ENCODE data around the gene FGFR2.

FGFR2 gene

DNA sequence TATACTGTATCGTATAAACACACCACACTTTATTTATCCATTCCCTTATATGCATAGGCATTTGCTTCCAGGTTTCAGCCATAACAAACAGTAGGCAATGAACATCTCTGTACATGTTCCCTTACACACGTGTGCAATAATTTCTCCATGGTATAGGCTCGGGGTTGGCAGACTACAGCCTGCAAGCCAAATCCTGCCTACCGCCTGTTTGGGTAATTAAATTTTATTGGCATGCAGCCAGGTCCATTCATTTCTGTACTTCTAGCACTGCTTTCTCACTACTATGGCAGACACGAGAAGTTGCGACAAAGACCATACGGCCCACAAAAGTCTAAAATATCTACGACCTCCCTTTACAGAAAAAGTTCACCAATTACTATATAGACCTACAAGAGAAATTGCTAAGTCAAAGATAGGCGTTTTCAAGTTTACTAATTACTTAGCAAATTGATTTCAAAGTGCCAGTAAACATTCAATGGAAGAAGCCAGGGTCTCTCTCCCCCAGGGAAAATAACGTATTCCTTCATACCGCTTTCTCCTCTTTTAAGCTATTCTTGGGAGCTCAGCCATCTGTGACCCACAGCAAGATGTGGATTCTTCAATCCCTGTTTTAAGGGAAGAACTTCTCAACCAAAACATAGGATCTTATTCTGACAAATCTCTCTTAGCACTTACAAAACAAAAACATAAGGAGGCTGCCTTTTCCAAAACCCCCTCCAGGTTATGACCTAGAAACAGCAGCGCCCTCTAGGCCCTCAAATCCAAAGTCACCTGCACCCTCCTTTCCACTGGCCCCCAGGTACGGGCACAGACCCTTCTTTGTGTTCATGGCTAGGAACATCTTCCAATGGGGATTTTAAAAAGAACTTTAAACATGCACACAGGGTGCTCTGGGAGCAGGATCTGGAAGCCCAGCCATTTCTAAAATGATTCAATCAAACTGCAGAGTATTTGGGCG lies 100.5 kb downstream of the FGFR2 start:
- H3K4me3 Mint-ChIP-seq = no peak overlapping the region
- no peaks in the 10 kb centered on the region for H3K36me3 Mint-ChIP-seq (ENCODE audit: low read depth)
- no peak for DNase-seq
- H3K9me3 Mint-ChIP-seq = no peaks in the 10 kb centered on the region
- no peaks in the 10 kb centered on the region for H3K4me1 Mint-ChIP-seq (ENCODE audit: low read depth)
- H3K27ac Mint-ChIP-seq = no peak overlapping the region
- H3K27me3 Mint-ChIP-seq = no peaks in the 10 kb centered on the region

DNA sequence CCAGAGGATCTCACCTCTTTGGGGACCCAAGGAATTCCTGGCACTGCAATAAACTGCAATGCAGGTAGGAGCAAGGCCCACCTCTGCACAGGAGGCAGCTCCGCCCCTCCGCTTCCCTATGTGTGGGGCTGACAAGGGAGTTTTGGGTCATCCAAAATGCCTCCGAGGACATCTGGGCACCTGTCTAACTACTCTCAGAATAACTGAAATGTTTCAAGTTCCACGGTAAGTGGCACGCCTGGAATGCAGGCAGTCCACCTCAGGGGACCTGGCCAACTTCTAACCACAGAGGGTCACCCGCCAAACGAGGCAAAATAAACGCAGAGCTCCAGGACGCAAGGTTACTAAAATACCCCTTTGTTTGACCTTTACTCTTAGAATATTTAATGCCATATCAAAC lies 102.5 kb downstream of the FGFR2 start:
- H3K36me3 Mint-ChIP-seq (ENCODE audit: low read depth) = no peaks in the 10 kb centered on the region
- no peak for DNase-seq
- H3K27ac Mint-ChIP-seq = no peak overlapping the region
- no peaks in the 10 kb centered on the region for H3K27me3 Mint-ChIP-seq
- H3K9me3 Mint-ChIP-seq = no peaks in the 10 kb centered on the region
- no peak overlapping the region for H3K4me3 Mint-ChIP-seq
- no peaks in the 10 kb centered on the region for H3K4me1 Mint-ChIP-seq (ENCODE audit: low read depth)

DNA sequence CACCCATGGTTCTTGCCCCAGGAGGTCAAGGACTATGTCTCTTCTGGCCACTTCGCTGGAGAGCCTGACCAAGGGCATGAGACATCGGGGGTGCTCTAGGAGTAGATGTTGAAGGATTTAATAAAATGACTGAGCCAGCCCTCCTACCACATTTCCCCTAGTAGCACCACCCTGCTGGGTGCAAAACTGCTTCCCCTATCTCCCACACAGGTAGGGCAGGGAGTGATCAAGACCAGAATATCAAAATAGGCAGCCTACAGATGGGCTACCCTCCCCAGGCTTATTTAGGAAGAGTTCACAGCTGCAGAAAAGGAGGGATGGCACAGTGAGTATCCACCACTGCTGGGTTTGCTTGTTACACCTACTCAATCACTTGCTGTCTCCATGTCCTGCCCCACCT lies 103.9 kb downstream of the FGFR2 start:
- Mint-ChIP-seq H3K27ac (no peak overlapping the region), H3K9me3 (no peaks in the 10 kb centered on the region), H3K36me3 (ENCODE audit: low read depth) (no peaks in the 10 kb centered on the region), H3K4me1 (ENCODE audit: low read depth) (no peaks in the 10 kb centered on the region), H3K4me3 (no peak overlapping the region), H3K27me3 (no peaks in the 10 kb centered on the region)
- DNase-seq = no peak

DNA sequence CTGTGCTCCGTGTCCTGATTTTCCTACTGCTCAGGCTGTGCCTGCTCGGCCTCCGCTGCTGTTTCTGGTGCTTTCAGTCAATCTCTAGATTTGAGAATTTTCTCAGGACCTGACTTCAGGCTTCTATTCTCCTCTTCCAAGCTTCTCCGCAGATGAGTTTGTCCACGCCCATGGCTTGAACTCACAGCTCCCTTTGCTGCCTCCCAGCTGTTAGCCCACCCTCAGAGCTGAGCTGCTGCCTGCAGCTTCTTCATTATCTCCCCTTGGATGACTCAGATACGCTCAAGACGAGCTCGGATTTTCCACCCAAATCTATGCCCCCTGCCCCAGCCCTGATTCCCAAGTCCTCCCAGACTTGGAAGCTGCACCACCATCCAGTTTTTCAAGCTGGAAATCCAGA lies 104.7 kb downstream of the FGFR2 start:
- no peak overlapping the region for H3K4me3 Mint-ChIP-seq
- H3K9me3 Mint-ChIP-seq = no peaks in the 10 kb centered on the region
- no peak for DNase-seq
- no peaks in the 10 kb centered on the region for H3K4me1 Mint-ChIP-seq (ENCODE audit: low read depth)
- no peaks in the 10 kb centered on the region for H3K27me3 Mint-ChIP-seq
- no peak overlapping the region for H3K27ac Mint-ChIP-seq
- no peaks in the 10 kb centered on the region for H3K36me3 Mint-ChIP-seq (ENCODE audit: low read depth)

DNA sequence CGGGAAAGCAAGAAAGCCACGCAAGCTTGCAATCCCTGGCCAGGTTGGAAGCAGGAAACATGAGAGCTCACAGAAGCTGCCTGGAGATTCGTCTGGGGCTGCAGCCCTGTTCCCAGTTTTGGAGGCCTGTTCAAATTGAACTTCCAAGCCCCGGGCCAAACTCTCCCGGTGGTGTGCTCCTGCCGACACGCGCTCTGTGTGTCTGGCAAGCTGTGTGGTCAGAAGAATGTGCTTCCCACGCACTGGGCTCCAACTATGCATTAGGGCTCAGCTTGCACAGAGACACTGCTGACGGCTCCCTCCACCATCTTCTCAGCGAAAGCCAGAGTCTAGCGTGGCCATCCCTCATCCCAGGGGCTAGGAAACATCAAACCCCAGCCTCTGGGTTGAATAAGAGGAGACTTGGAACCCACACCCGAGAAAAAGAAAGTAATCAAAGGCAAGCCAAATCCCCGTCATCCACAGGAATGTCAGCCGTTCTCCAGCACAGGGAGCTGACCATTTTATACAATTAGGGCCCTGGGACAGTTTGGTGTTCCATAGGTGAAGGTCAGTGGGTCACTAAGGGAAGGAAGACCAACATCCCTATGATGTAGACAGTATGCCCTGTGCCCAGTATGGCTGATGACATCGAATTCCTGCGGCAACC lies 107.2 kb downstream of the FGFR2 start:
- H3K4me1 Mint-ChIP-seq (ENCODE audit: low read depth) = no peaks in the 10 kb centered on the region
- H3K27me3 Mint-ChIP-seq = no peaks in the 10 kb centered on the region
- no peak overlapping the region for H3K4me3 Mint-ChIP-seq
- no peak for DNase-seq
- H3K9me3 Mint-ChIP-seq = no peaks in the 10 kb centered on the region
- H3K36me3 Mint-ChIP-seq (ENCODE audit: low read depth) = no peaks in the 10 kb centered on the region
- no peak overlapping the region for H3K27ac Mint-ChIP-seq

DNA sequence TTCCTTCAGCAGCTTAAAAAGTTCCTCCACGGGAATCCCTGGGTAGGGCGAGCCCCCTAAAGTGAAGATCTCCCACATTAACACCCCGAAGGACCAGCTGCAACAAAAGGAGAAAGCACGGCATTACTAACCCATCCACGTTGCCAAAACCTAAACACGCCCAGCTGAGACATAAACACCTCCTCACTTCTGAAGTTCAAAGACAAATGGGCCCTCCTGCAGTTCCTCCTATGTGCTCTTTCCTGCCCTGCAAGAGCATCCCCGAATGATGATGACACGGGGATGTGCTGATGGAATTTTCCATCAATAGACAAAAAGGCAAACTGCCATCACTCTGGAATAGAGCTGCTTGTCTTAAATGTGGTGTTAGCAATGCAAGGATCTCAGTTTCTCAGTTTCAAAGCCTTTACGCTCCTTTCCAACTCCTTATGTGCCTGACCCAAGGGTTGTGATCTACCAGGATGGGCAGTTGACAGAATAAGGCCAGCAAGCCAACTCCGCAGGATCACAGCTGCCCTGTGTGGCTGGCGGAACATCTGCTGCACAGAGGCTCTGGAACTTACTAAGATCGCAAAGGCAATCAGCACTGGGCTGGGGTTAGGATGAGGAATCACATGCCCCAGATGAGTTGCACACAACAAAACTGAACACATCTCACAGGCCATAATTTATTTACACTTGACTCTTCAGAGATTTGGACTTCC lies 112.7 kb downstream of the FGFR2 start:
- Mint-ChIP-seq H3K36me3 (ENCODE audit: low read depth) (no peaks in the 10 kb centered on the region), H3K9me3 (no peaks in the 10 kb centered on the region), H3K27ac (no peak overlapping the region), H3K4me1 (ENCODE audit: low read depth) (no peaks in the 10 kb centered on the region), H3K27me3 (no peaks in the 10 kb centered on the region), H3K4me3 (no peak overlapping the region)
- no peak for DNase-seq

DNA sequence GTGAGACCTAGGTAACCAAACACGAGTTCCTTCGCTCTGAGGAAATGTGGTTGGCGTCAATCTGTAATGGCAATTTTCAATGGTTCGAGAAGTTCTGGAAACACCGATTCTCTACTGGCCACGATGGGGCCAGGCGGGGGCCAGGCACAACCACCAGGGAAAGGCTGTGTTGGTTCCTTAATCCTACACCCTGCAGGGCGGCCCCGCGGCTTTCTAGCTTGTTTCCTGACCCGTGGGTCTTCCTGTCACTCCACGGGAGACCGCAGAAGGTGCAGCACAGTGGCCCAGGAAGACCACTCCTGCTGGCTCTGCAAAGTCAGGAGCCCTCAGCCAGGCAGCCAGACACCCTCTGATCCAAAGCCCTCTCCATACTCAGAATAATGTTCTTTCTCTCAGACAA lies 113.4 kb downstream of the FGFR2 start:
- H3K36me3 Mint-ChIP-seq (ENCODE audit: low read depth) = no peaks in the 10 kb centered on the region
- no peak overlapping the region for H3K27ac Mint-ChIP-seq
- H3K27me3 Mint-ChIP-seq = no peaks in the 10 kb centered on the region
- no peaks in the 10 kb centered on the region for H3K9me3 Mint-ChIP-seq
- no peaks in the 10 kb centered on the region for H3K4me1 Mint-ChIP-seq (ENCODE audit: low read depth)
- H3K4me3 Mint-ChIP-seq = no peak overlapping the region
- DNase-seq = no peak

DNA sequence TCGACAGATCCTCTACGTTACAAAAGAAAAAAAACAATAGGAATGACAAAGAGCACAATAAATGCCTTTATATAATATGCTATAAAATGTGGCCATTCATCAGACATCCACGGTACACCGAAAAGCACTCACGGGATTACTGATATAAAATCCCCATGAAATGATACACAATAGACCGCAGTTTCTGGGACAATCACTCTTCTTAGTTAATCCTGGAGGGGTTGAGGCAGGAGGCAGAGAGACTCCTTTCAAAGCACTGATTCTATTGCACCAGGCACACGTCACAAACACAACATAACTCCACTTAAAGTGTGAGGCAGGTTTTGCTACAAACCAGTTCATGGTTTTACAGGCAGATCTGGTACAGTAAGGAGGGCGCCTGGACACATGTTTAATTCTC lies 113.8 kb downstream of the FGFR2 start:
- no peaks in the 10 kb centered on the region for H3K4me1 Mint-ChIP-seq (ENCODE audit: low read depth)
- H3K9me3 Mint-ChIP-seq = no peaks in the 10 kb centered on the region
- H3K4me3 Mint-ChIP-seq = no peak overlapping the region
- DNase-seq = no peak
- H3K36me3 Mint-ChIP-seq (ENCODE audit: low read depth) = no peaks in the 10 kb centered on the region
- H3K27ac Mint-ChIP-seq = no peak overlapping the region
- H3K27me3 Mint-ChIP-seq = no peaks in the 10 kb centered on the region

DNA sequence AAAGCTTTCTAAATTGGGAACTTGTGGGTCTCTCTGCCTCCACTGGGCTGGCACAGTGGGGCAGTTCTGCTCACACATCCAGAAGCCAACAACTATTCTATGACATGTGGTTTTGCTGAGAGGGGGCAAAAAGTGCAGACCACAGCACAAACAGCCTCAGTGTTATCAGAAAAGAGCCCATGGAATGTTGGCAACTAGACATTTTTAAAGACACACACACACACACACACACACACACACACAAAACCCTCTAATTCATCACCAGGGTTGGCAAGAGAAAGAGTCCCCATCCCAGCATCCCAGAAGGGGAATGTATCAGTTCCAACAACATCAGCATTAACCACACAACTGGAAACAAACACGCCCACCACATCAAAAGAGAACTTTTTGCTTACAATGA lies 117.1 kb downstream of the FGFR2 start:
- H3K36me3 Mint-ChIP-seq (ENCODE audit: low read depth) = no peaks in the 10 kb centered on the region
- no peaks in the 10 kb centered on the region for H3K27me3 Mint-ChIP-seq
- no peak for DNase-seq
- no peak overlapping the region for H3K27ac Mint-ChIP-seq
- no peaks in the 10 kb centered on the region for H3K4me1 Mint-ChIP-seq (ENCODE audit: low read depth)
- H3K4me3 Mint-ChIP-seq = no peak overlapping the region
- no peaks in the 10 kb centered on the region for H3K9me3 Mint-ChIP-seq

DNA sequence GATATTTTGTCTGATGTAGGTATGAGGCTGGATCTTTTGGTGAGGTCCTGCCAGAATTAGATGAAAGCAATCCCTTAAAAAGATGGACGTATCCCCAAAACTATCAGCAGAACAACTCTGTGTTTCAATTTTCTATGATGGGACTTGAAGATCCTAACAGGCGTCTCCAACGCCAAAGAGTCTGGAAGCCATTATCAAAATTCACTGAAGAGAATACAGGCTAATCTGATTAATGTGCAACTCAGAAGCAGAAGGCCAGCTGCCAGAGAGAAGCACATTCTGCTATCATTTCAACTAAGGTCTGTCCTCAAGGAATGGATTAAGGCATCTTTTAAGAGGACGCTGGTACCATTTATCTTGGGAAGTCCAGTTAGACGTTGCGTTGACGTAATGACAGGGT lies 119.7 kb downstream of the FGFR2 start:
- Mint-ChIP-seq H3K9me3 (no peaks in the 10 kb centered on the region), H3K27me3 (no peaks in the 10 kb centered on the region), H3K4me1 (ENCODE audit: low read depth) (no peaks in the 10 kb centered on the region), H3K27ac (no peak overlapping the region), H3K4me3 (no peak overlapping the region), H3K36me3 (ENCODE audit: low read depth) (no peaks in the 10 kb centered on the region)
- no peak for DNase-seq

DNA sequence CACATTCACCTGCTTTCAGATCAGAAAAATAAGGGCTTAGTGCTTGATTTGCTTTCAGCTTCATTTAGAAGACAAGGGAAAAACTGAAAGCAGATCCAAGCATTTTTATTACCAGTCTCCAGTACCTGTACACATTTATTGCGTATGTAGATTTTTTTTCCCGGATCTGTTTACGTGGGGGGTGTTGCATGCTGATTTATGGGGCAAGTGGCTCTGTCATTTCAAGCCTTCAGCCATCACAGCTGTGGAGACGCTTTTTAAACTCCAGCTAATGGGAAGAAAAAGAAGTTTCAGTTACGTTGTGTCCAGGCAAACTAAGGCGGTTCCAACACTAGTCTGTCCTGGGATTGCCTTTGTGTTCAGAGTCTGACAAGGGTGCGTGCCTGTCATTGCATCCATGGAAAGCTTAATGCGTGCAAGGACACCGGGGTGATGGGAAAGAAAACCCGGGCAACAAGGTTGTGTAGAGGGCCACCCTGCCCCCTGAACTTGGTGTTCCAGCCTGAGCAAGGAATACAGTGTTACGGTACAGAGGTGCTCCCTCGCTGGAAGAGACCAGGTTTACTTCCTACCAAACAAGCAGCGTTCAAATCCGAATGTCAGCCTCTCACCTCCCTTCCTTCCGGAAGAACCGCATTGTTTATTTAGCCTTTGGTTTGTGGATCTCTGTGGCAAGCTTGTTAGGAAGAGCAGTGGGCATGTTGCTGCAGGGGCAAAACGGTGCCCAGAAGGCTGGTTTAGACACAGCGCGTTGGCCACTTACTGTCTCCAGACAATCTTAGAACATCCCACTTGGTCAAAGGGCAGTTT lies 128.2 kb downstream of the FGFR2 start:
- H3K4me3 Mint-ChIP-seq = no peak overlapping the region
- no peaks in the 10 kb centered on the region for H3K27me3 Mint-ChIP-seq
- H3K27ac Mint-ChIP-seq = no peak overlapping the region
- H3K36me3 Mint-ChIP-seq (ENCODE audit: low read depth) = no peaks in the 10 kb centered on the region
- no peaks in the 10 kb centered on the region for H3K4me1 Mint-ChIP-seq (ENCODE audit: low read depth)
- DNase-seq = no peak
- no peaks in the 10 kb centered on the region for H3K9me3 Mint-ChIP-seq

DNA sequence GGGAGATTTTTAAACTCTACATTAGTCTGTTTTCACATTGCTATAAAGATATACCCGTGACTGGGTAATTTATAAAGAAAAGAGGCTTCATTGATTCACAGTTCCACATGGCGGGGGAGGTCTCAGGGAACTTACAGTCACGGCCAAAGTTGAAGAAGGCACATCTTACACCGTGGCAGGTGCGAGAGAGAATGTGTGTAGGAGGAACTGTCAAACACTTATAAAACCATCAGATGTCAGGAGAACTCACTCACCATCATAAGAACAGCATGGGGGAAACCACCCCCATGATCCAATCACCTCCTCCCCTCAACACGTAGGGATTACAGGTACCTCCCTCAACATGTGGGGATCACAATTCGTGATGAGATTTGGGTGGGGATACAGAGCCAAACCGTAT lies 129.5 kb downstream of the FGFR2 start:
- no peak for DNase-seq
- no peak overlapping the region for H3K4me3 Mint-ChIP-seq
- no peaks in the 10 kb centered on the region for H3K27me3 Mint-ChIP-seq
- H3K36me3 Mint-ChIP-seq (ENCODE audit: low read depth) = no peaks in the 10 kb centered on the region
- H3K27ac Mint-ChIP-seq = no peak overlapping the region
- H3K9me3 Mint-ChIP-seq = no peaks in the 10 kb centered on the region
- H3K4me1 Mint-ChIP-seq (ENCODE audit: low read depth) = no peaks in the 10 kb centered on the region

DNA sequence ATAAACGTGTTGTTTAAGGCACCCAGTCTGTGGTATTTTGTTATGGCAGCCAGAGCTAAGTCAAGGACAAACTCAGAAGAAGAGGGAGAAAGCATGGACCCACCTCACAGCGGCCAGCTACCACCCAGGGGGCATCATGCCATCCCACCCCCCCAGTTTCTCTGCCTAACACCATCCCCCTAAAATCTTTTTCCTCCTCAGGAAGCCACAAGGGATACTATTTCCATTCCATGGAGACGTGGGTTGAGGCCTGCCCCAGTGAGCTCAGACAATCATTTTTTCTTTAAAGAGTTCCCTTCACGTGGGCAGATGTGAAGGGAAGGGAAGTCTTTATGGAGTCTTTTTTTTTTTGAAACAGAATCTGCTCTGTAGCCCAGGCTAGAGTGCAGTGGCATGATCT lies 131.8 kb downstream of the FGFR2 start:
- no peaks in the 10 kb centered on the region for H3K36me3 Mint-ChIP-seq (ENCODE audit: low read depth)
- no peak overlapping the region for H3K27ac Mint-ChIP-seq
- DNase-seq = no peak
- H3K4me3 Mint-ChIP-seq = no peak overlapping the region
- H3K4me1 Mint-ChIP-seq (ENCODE audit: low read depth) = no peaks in the 10 kb centered on the region
- no peaks in the 10 kb centered on the region for H3K9me3 Mint-ChIP-seq
- no peaks in the 10 kb centered on the region for H3K27me3 Mint-ChIP-seq

DNA sequence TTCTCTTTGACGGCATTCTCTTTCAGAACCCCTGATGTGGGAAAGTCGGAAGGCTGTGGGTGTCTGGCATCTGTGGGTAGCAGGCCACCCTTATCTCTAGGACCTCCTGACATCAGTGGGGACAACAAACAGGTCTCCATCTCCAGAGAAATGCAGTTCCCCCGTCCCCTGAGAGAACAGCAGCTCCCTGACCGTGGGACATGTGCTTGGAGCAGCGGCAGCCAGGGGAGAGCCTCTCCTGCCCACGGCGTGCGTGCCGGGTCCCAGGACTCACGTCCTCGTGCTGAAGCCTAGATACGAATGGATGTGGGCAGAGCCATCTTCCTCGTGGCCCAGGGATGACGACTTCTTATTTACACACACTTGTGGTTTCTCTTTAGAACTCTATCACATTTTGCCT lies 133.0 kb downstream of the FGFR2 start:
- H3K4me1 Mint-ChIP-seq (ENCODE audit: low read depth) = no peaks in the 10 kb centered on the region
- H3K36me3 Mint-ChIP-seq (ENCODE audit: low read depth) = no peaks in the 10 kb centered on the region
- H3K27ac Mint-ChIP-seq = no peak overlapping the region
- H3K4me3 Mint-ChIP-seq = no peak overlapping the region
- no peaks in the 10 kb centered on the region for H3K9me3 Mint-ChIP-seq
- H3K27me3 Mint-ChIP-seq = no peaks in the 10 kb centered on the region
- DNase-seq = no peak
